ENCODE data around the gene ZMYND19. TPM values are rescaled to one million over a fixed set of nuclear protein-coding genes. Genes with fewer than 3 reads are reported as not detected.
A peak's percentile ranks its signal among the peaks of the same experiment; 100 is the strongest.

Gene ZMYND19
- total and polyA plus RNA-seq, 2 of the 4 experiments (the other 2 are of a cell fraction): 14.3 to 21.4 TPM

DNA sequence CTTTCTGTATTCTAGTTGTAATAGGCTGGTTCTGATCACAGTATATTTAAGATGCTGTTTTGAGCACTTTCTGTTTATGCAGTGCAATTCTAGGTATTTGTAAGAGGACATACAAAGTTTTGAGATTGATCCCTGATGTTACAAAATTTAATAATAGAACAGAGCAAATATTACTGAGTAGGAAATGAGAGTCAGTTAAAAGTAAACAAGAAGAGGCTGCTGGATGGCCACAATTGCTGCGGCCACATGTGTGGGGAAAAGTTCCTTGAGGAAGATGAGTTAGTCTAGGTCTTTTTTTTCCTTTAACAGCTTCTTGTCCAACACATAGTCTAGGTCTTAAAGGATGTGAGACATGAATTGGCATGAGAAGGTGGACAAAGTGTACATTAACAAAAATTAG, 39.8 kb upstream of the ZMYND19 start:
- dilution Hi-C loops (cut with HindIII; ENCODE audit: low sequenced_read_pairs, unreplicated experiment) (no loop called here), in situ Hi-C loops (cut with MboI; ENCODE audit: low sequenced_read_pairs) (no loop called here), intact Hi-C loops (cut with micrococcal nuclease) (no loop called here)
- Histone ChIP-seq H2AK5ac (ENCODE audit: low read depth, low read length) (no peak overlapping the region), H3K18ac (ENCODE audit: low read depth, low read length) (no peak overlapping the region), H3K9me3 (ENCODE audit: control insufficient read depth, insufficient read depth, low read length) (no peaks in the 10 kb centered on the region), H3K79me1 (ENCODE audit: low read depth in 1 of 2, low read length in 2 of 2) (peaks cover 21 to 73% of the 10 kb centered on the region in 2 experiments), H3K36me3 (ENCODE audit: control insufficient read depth, insufficient read depth, low read length) (no peaks in the 10 kb centered on the region), H3K9me1 (ENCODE audit: insufficient read depth, low read length) (peaks cover 23% of the 10 kb centered on the region), H3K4me1 (ENCODE audit: control insufficient read depth, insufficient read depth, low read length) (peaks cover 8% of the 10 kb centered on the region), H3K4me2 (ENCODE audit: low read depth, low read length) (peak overlapping the region; percentile 36), H3K14ac (replicated peaks; ENCODE audit: low read depth, low read length) (no peak overlapping the region), H3K27me3 (ENCODE audit: control insufficient read depth, insufficient read depth, low read length) (no peaks in the 10 kb centered on the region), H3K9ac (ENCODE audit: low read depth, low read length) (no peak overlapping the region), H2AK9ac (replicated peaks; ENCODE audit: low read depth, low read length, poor library complexity) (no peak overlapping the region), H2BK120ac (ENCODE audit: low read depth, low read length) (no peak overlapping the region), H3K23ac (ENCODE audit: low read depth, low read length) (no peak overlapping the region; the same call in 1 of the 2 replicates), H2AFZ (replicated peaks; ENCODE audit: low read length, poor library complexity) (no peak overlapping the region), H2BK15ac (ENCODE audit: low read depth, low read length) (no peak overlapping the region), H2BK20ac (ENCODE audit: low read depth, low read length) (no peak overlapping the region), H3K27ac (ENCODE audit: insufficient read depth, low read length) (no peak overlapping the region), H4K5ac (ENCODE audit: low read depth, low read length) (no peak overlapping the region), H3K56ac (ENCODE audit: extremely low read depth, insufficient read depth, low read length) (no peak overlapping the region), H4K8ac (ENCODE audit: low read depth in 2 of 2, low read length in 2 of 2) (no peak overlapping the region; a peak in 1 of 4 replicates), H4K91ac (ENCODE audit: insufficient read depth, low read depth, low read length) (no peak overlapping the region), H2BK5ac (ENCODE audit: low read depth, low read length, poor library complexity, severe bottlenecking) (no peak overlapping the region), H3K4me3 (ENCODE audit: insufficient read depth, low read depth, low read length) (no peak overlapping the region), H4K20me1 (ENCODE audit: insufficient read depth, low read length) (peaks cover 77% of the 10 kb centered on the region), H3K4ac (ENCODE audit: low read depth, low read length) (no peak overlapping the region)
- no peak for TF ChIP-seq MXI1 (IDR thresholded peaks at IDR 0.05; ENCODE audit: borderline replicate concordance, low read depth, low read length)
- TF ChIP-seq, protein P1, sequence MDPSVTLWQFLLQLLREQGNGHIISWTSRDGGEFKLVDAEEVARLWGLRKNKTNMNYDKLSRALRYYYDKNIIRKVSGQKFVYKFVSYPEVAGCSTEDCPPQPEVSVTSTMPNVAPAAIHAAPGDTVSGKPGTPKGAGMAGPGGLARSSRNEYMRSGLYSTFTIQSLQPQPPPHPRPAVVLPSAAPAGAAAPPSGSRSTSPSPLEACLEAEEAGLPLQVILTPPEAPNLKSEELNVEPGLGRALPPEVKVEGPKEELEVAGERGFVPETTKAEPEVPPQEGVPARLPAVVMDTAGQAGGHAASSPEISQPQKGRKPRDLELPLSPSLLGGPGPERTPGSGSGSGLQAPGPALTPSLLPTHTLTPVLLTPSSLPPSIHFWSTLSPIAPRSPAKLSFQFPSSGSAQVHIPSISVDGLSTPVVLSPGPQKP (IDR thresholded peaks at IDR 0.05; ENCODE audit: borderline replicate concordance, low read depth, low read length): no peak
- TF ChIP-seq RAD21 (IDR thresholded peaks at IDR 0.05; ENCODE audit: low read length): no peak
- no peak for TF ChIP-seq CEBPB (IDR thresholded peaks at IDR 0.05; ENCODE audit: low read depth, low read length)
- TF ChIP-seq NFE2L2 (IDR thresholded peaks at IDR 0.05; ENCODE audit: low read depth, low read length): no peak
- TF ChIP-seq CHD1 (IDR thresholded peaks at IDR 0.05; ENCODE audit: low read depth, low read length): no peak
- no peak for TF ChIP-seq MAZ (IDR thresholded peaks at IDR 0.05; ENCODE audit: borderline replicate concordance, low read depth, low read length)
- TF ChIP-seq BHLHE40 (IDR thresholded peaks at IDR 0.05; ENCODE audit: low read depth, low read length): no peak
- no peak for TF ChIP-seq SMC3 (IDR thresholded peaks at IDR 0.05; ENCODE audit: low read depth, low read length)
- TF ChIP-seq, protein P2, sequence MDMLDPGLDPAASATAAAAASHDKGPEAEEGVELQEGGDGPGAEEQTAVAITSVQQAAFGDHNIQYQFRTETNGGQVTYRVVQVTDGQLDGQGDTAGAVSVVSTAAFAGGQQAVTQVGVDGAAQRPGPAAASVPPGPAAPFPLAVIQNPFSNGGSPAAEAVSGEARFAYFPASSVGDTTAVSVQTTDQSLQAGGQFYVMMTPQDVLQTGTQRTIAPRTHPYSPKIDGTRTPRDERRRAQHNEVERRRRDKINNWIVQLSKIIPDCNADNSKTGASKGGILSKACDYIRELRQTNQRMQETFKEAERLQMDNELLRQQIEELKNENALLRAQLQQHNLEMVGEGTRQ (IDR thresholded peaks at IDR 0.05; ENCODE audit: low read depth, low read length): no peak
- no TSS peak for BruUV-seq (replicated peaks)
- CTCF ChIA-PET: interaction anchor here (0.6 kb wide), 1 partner anchor 130 kb away, joined by 4 read pairs; no protein-coding TSS in a partner anchor
- POLR2A ChIA-PET (ENCODE audit: unreplicated experiment): no interaction called here
- no CpG with 5 or more reads among the region's 1 CpG for WGBS, 2 experiments (ENCODE audit: extremely low coverage in 2 of 2, insufficient read length in 1 of 2)
- ATAC-seq (ENCODE audit: low read depth) (peak; percentile 64), DNase-seq (peak; percentile 28)
